Smooth muscle cell (in vitro differentiated cells): ENCODE results near the gene UBXN1. TPM values are rescaled to one million over a fixed set of nuclear protein-coding genes. Genes with fewer than 3 reads are reported as not detected.

Experiments
- DNase-seq: peaks from one replicate; lab custom pipeline; 2025; ENCODE audit not compliant: unreplicated experiment; lab: John Stamatoyannopoulos, UW
- H2AFZ ChIP-seq: fragments of 200-600 bp; sonication (generic); 2 replicates; pipeline ENCODE4 v1.6.0; 2016; ENCODE audit warnings: antibody characterized with exemption, low read depth, mild to moderate bottlenecking
- H3F3A ChIP-seq: fragments of 200-600 bp; sonication (generic); 2 replicates; pipeline ENCODE4 v1.6.0; 2017; ENCODE audit warnings: antibody characterized with exemption, low read depth
- H3K27ac ChIP-seq: fragments of 200-600 bp; sonication (generic); 2 replicates; pipeline ENCODE4 v1.5.1; 2016; ENCODE audit warnings: low read depth, mild to moderate bottlenecking
- H3K27me3 ChIP-seq: fragments of 200-600 bp; sonication (generic); 2 replicates; pipeline ENCODE4 v1.6.1; 2016; ENCODE audit warnings: low read depth, mild to moderate bottlenecking
- H3K36me3 ChIP-seq: fragments of 200-600 bp; sonication (generic); 2 replicates; pipeline ENCODE4 v1.5.1; 2016; ENCODE audit warnings: low read depth
- H3K4me1 ChIP-seq: fragments of 200-600 bp; sonication (generic); 2 replicates; pipeline ENCODE4 v1.5.1; 2016; ENCODE audit warnings: low read depth
- H3K4me2 ChIP-seq: fragments of 200-600 bp; sonication (generic); 2 replicates; pipeline ENCODE4 v1.6.0; 2016; ENCODE audit warnings: mild to moderate bottlenecking
- H3K4me3 ChIP-seq: fragments of 200-600 bp; sonication (generic); 2 replicates; pipeline ENCODE4 v1.5.1; 2016; ENCODE audit warnings: mild to moderate bottlenecking
- H3K79me2 ChIP-seq: fragments of 200-600 bp; sonication (generic); 2 replicates; pipeline ENCODE4 v1.6.0; 2016; ENCODE audit warnings: low read depth, mild to moderate bottlenecking
- H3K9ac ChIP-seq: fragments of 200-600 bp; sonication (generic); 2 replicates; pipeline ENCODE4 v1.6.0; 2016; ENCODE audit warnings: low read depth
- H3K9me3 ChIP-seq: fragments of 200-600 bp; sonication (generic); replicated peaks from 2 replicates; pipeline ENCODE4 v1.5.1; 2016; ENCODE audit warnings: low read depth
- H4K20me1 ChIP-seq: fragments of 200-600 bp; sonication (generic); 2 replicates; pipeline ENCODE4 v1.6.0; 2016; ENCODE audit warnings: low read depth
- CTCF ChIP-seq: fragments of 200-600 bp; sonication (generic); IDR thresholded peaks from 2 replicates; pipeline ENCODE4 v1.5.1; 2017; ENCODE audit warnings: borderline replicate concordance, mild to moderate bottlenecking, antibody characterized with exemption; ENCODE audit not compliant: insufficient read depth, poor library complexity, severe bottlenecking
- WGBS: methylation state at CpG from one replicate; pipeline ENCODE4 v1.1.7; 2016; ENCODE audit warnings: low lambda C conversion rate; 5-methylcytosine and 5-hydroxymethylcytosine counted together
- polyA plus RNA-seq: library from polyadenylated mRNA; unstranded; fragments of >200 nt; fragmentation: Nextera tagmentation; extraction: Ambion mirVana; gene quantifications from 2 replicates; pipeline ENCODE4 v1.2.1, GENCODE V29; 2016
- total RNA-seq: library from RNA; depleted of rRNA; stranded (reverse); fragments of >200 nt; gene quantifications from 2 replicates; pipeline ENCODE4 v1.2.3, GENCODE V29; 2014

UBXN1 gene
- total and polyA plus RNA-seq, 2 experiments from 2014 or later = 58.1 to 73.5 TPM

GRCh38 chr11:62708793-62709192 is 29.9 kb upstream of the UBXN1 start:
- H3K9me3 ChIP-seq = no peaks in the 10 kb centered on the region
- H3K27ac ChIP-seq = peak overlapping the region; percentile 98
- H4K20me1 ChIP-seq = no peaks in the 10 kb centered on the region
- DNase-seq = no peak
- H3F3A ChIP-seq = peaks cover 52% of the 10 kb centered on the region
- TF ChIP-seq CTCF = no peak
- H3K4me1 ChIP-seq = peaks cover 37% of the 10 kb centered on the region
- peak overlapping the region; percentile 90 for H3K4me2 ChIP-seq
- H3K36me3 ChIP-seq = no peaks in the 10 kb centered on the region
- peak overlapping the region; percentile 81 for H2AFZ ChIP-seq
- peak overlapping the region; percentile 97 for H3K9ac ChIP-seq
- 16% methylated on average over 7 of the region's 7 CpGs for WGBS
- H3K27me3 ChIP-seq = no peaks in the 10 kb centered on the region
- H3K4me3 ChIP-seq = peak overlapping the region; percentile 64
- H3K79me2 ChIP-seq = peaks cover 16% of the 10 kb centered on the region

- Histone ChIP-seq H3F3A (peaks cover 51% of the 10 kb centered on the region), H3K36me3 (no peaks in the 10 kb centered on the region), H3K27ac (peak overlapping the region; percentile 98), H3K27me3 (no peaks in the 10 kb centered on the region), H4K20me1 (no peaks in the 10 kb centered on the region), H2AFZ (no peak overlapping the region), H3K4me1 (peaks cover 37% of the 10 kb centered on the region), H3K4me3 (peak overlapping the region; percentile 64), H3K9me3 (no peaks in the 10 kb centered on the region), H3K79me2 (peaks cover 20% of the 10 kb centered on the region), H3K9ac (peak overlapping the region; percentile 97), H3K4me2 (peak overlapping the region; percentile 90)
- 85% methylated on average over 4 of the region's 5 CpGs for WGBS
- no peak for TF ChIP-seq CTCF
- no peak for DNase-seq
These were observed 29.5 kb upstream of the UBXN1 start for GRCh38 chr11:62708392-62708791.

GRCh38 chr11:62707277-62707861 is 28.5 kb upstream of the UBXN1 start, which contains the start of the genes BSCL2 and GNG3:
BSCL2 (minus strand) TSS chr11:62707424; CDS start chr11:62707195, 229 bp downstream.
GNG3 (plus strand) TSS chr11:62707676; CDS start chr11:62708296, 620 bp downstream.
- WGBS = 20% methylated on average over 10 of the region's 10 CpGs
- Histone ChIP-seq H2AFZ (no peak within 1 kb of the TSS), H3K79me2 (peaks cover 20% of the 10 kb centered on the region), H3K9ac (peak within 1 kb of the TSS; percentile 97), H4K20me1 (no peaks in the 10 kb centered on the region), H3K27me3 (no peaks in the 10 kb centered on the region), H3K4me2 (peak within 1 kb of the TSS; percentile 98), H3F3A (peaks cover 43% of the 10 kb centered on the region), H3K4me3 (peak within 1 kb of the TSS; percentile 70), H3K36me3 (no peaks in the 10 kb centered on the region), H3K9me3 (no peaks in the 10 kb centered on the region), H3K4me1 (peaks cover 37% of the 10 kb centered on the region), H3K27ac (peak within 1 kb of the TSS; percentile 98)
- TF ChIP-seq CTCF = no peak
- no peak for DNase-seq

GRCh38 chr11:62706850-62707247 is 28.0 kb upstream of the UBXN1 start:
- TF ChIP-seq CTCF = no peak
- Histone ChIP-seq H3K36me3 (no peaks in the 10 kb centered on the region), H3K4me1 (peaks cover 37% of the 10 kb centered on the region), H3K27ac (peak overlapping the region; percentile 69), H3K9ac (peak overlapping the region; percentile 31), H3K4me2 (peak overlapping the region; percentile 98), H2AFZ (no peak overlapping the region), H3K27me3 (no peaks in the 10 kb centered on the region), H3K9me3 (no peaks in the 10 kb centered on the region), H3F3A (peaks cover 43% of the 10 kb centered on the region), H4K20me1 (no peaks in the 10 kb centered on the region), H3K79me2 (peaks cover 20% of the 10 kb centered on the region), H3K4me3 (peak overlapping the region; percentile 70)
- no peak for DNase-seq
- WGBS = 30% methylated on average over 8 of the region's 8 CpGs
